ENCODE measurements around the gene EEF1E1. TPM values are rescaled to one million over a fixed set of nuclear protein-coding genes. Genes with fewer than 3 reads are reported as not detected.

EEF1E1 gene
- total RNA-seq: 27.3 TPM

DNA sequence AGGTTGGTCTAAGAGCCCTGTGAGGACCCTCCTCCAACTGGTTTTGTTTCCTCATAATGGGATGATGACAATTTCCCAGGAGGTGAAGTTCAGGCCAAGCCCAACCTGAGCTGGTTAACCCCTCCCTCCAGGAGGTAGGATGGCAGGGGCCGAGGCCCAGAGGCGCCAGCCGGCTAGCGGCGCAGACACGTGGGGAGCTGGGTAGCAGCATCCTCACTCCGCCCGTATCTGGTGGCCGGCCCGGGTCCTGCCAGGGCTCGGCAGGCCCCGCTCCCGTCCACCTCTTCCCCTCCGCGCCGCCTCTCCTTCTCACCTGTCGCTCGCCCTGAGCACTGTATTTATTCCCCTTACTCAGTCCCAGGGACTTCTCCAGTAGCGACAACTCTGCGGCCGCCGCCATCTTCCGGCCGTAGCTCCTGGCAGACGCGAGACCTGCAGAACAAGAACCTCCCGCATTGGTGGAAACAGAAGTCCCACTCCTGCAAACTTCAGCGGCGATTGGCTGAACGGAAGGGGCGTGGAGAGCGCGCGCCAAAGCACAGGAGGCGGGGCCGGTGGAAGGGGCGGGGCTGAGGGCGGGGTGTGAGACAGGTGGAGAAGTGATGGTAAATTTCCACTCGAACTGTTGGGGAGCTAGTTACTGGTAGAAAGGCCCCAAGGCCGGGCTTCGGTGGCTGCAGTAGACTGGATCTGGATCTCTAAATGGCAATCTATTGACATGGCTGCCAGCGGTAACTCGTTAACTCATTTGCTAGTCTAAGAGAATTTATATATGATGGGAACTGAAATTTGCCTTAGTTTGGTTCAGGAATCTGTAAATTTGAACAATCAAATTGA lies at the start of gene EEF1E1:
EEF1E1 (minus strand) TSS at position 427 of the 837 bp plus-strand sequence; CDS start at position 400, 27 bp downstream.

GRCh38 chr6:8063761-8064637 lies 38.3 kb downstream of the EEF1E1 start, which contains the start of gene BLOC1S5:
Gene BLOC1S5, minus strand, starts transcription at chr6:8064389. Its CDS starts 13 bp downstream, at chr6:8064376.

Other genes starting within 250 kb of the EEF1E1 start
- gene TXNDC5, start 191.8 kb downstream of the EEF1E1 start, total RNA-seq: 94.5 TPM
- gene BLOC1S5, start 38.2 kb downstream of the EEF1E1 start, total RNA-seq: 21.3 TPM